IMR-90 (cell line): ENCODE data around the gene DHRS7B. TPM values are rescaled to one million over a fixed set of nuclear protein-coding genes. Genes with fewer than 3 reads are reported as not detected.

Source experiments
- ATAC-seq: fragments of 200-7000 bp; cut with Tn5 transposase; 2 replicates; pipeline ENCODE4 v1.9.1; 2020; ENCODE audit warnings: low read depth, mild to moderate bottlenecking, moderate library complexity
- BruUV-seq: library from RNA; stranded (reverse); fragments of 400-500 nt; replicated peaks from 2 replicates; lab custom pipeline; 2021; lab: Mats Ljungman, UMichigan
- CTCF ChIA-PET: fragments of 300-600 bp; formaldehyde crosslinking; extraction: SDS; loops from one replicate; lab custom pipeline; 2021; ENCODE audit warnings: antibody characterized with exemption; lab: Yijun Ruan, JAX
- POLR2A ChIA-PET: fragments of 300-600 bp; sonication (Branson Sonifier 250); formaldehyde crosslinking; loops from one replicate; lab custom pipeline; 2022; ENCODE audit warnings: antibody characterized with exemption; ENCODE audit not compliant: unreplicated experiment; lab: Charles Lee
- DNase-seq: peaks from one replicate; pipeline ENCODE4 v3.0.0; 2013
- H2AFZ ChIP-seq: replicated peaks from 2 replicates; pipeline ENCODE3; 2013; ENCODE audit warnings: low read length, mild to moderate bottlenecking; ENCODE audit not compliant: poor library complexity
- H2AK5ac ChIP-seq: 2 replicates; pipeline ENCODE4 v1.6.1; 2013; ENCODE audit warnings: low read depth, low read length, inconsistent platforms
- H2AK9ac ChIP-seq: replicated peaks from 2 replicates; pipeline ENCODE3; 2013; ENCODE audit warnings: mild to moderate bottlenecking, low read depth, low read length, moderate library complexity; ENCODE audit not compliant: poor library complexity
- H2BK120ac ChIP-seq: 2 replicates; pipeline ENCODE4 v1.6.1; 2013; ENCODE audit warnings: low read depth, low read length, inconsistent platforms
- H2BK15ac ChIP-seq: 3 replicates; pipeline ENCODE4 v1.6.1; 2013; ENCODE audit warnings: low read depth, low read length, inconsistent platforms
- H2BK20ac ChIP-seq: 2 replicates; pipeline ENCODE4 v1.6.1; 2013; ENCODE audit warnings: low read depth, mild to moderate bottlenecking, inconsistent platforms, low read length, moderate library complexity
- H2BK5ac ChIP-seq: 2 replicates; pipeline ENCODE4 v1.6.1; 2013; ENCODE audit warnings: mild to moderate bottlenecking, low read depth, low read length, inconsistent platforms; ENCODE audit not compliant: poor library complexity, severe bottlenecking
- H3K14ac ChIP-seq: replicated peaks from 2 replicates; pipeline ENCODE4 v1.6.1; 2013; ENCODE audit warnings: low read depth, low read length, inconsistent platforms
- H3K18ac ChIP-seq: 2 replicates; pipeline ENCODE4 v1.6.1; 2013; ENCODE audit warnings: low read depth, low read length, control low read depth
- H3K23ac ChIP-seq: 2 replicates; pipeline ENCODE4 v1.6.1; 2013; ENCODE audit warnings: low read depth, low read length, inconsistent platforms
- H3K27ac ChIP-seq: 2 replicates; pipeline ENCODE4 v1.5.1; 2013; ENCODE audit warnings: mild to moderate bottlenecking, control low read depth, low read length; ENCODE audit not compliant: insufficient read depth
- H3K27me3 ChIP-seq: 2 replicates; pipeline ENCODE4 v1.6.1; 2013; ENCODE audit warnings: low read length; ENCODE audit not compliant: control insufficient read depth, insufficient read depth
- H3K36me3 ChIP-seq: 2 replicates; pipeline ENCODE4 v1.6.1; 2013; ENCODE audit warnings: low read length, mixed read lengths; ENCODE audit not compliant: control insufficient read depth, insufficient read depth
- H3K4ac ChIP-seq: 2 replicates; pipeline ENCODE4 v1.6.1; 2013; ENCODE audit warnings: low read depth, low read length, inconsistent platforms
- H3K4me1 ChIP-seq: 2 replicates; pipeline ENCODE4 v1.6.1; 2013; ENCODE audit warnings: low read length, mixed read lengths; ENCODE audit not compliant: control insufficient read depth, insufficient read depth
- H3K4me2 ChIP-seq: 2 replicates; pipeline ENCODE4 v1.6.1; 2013; ENCODE audit warnings: low read depth, mild to moderate bottlenecking, control low read depth, low read length, moderate library complexity
- H3K4me3 ChIP-seq: 2 replicates; pipeline ENCODE4 v1.5.1; 2013; ENCODE audit warnings: low read depth, mild to moderate bottlenecking, control low read depth, low read length, moderate library complexity; ENCODE audit not compliant: insufficient read depth
- H3K56ac ChIP-seq: 2 replicates; pipeline ENCODE4 v1.6.1; 2013; ENCODE audit warnings: low read length, inconsistent platforms; ENCODE audit not compliant: insufficient read depth; ENCODE audit errors: extremely low read depth
- H3K79me1 ChIP-seq, 2 experiments: 2 replicates each; pipeline ENCODE4 v1.6.1; 2013; ENCODE audit warnings: low read length in 2 of 2, inconsistent platforms in 1 of 2, low read depth in 1 of 2
- H3K9ac ChIP-seq: 2 replicates; pipeline ENCODE4 v1.6.1; 2013; ENCODE audit warnings: low read depth, low read length, control low read depth
- H3K9me1 ChIP-seq: 2 replicates; pipeline ENCODE4 v1.6.1; 2013; ENCODE audit warnings: low read length, inconsistent platforms; ENCODE audit not compliant: insufficient read depth
- H3K9me3 ChIP-seq: 2 replicates; pipeline ENCODE4 v1.6.1; 2013; ENCODE audit warnings: low read length; ENCODE audit not compliant: control insufficient read depth, insufficient read depth
- H4K20me1 ChIP-seq: 2 replicates; pipeline ENCODE4 v1.6.1; 2013; ENCODE audit warnings: low read length, inconsistent platforms; ENCODE audit not compliant: insufficient read depth
- H4K5ac ChIP-seq: 2 replicates; pipeline ENCODE4 v1.6.1; 2013; ENCODE audit warnings: mild to moderate bottlenecking, low read depth, low read length, control low read depth
- H4K8ac ChIP-seq, 2 experiments: 2 replicates each; pipeline ENCODE4 v1.6.1; 2013; ENCODE audit warnings: low read depth in 2 of 2, low read length in 2 of 2, control low read depth in 1 of 2, inconsistent platforms in 1 of 2
- H4K91ac ChIP-seq: 2 replicates; pipeline ENCODE4 v1.6.1; 2013; ENCODE audit warnings: low read depth, low read length, inconsistent platforms; ENCODE audit not compliant: insufficient read depth
- CEBPB ChIP-seq: IDR thresholded peaks from 2 replicates; pipeline ENCODE4 v1.6.1; 2012; ENCODE audit warnings: low read depth, low read length, improper control_type of control experiment
- CHD1 ChIP-seq: IDR thresholded peaks from 2 replicates; pipeline ENCODE4 v1.6.1; 2012; ENCODE audit warnings: low read depth, low read length, improper control_type of control experiment
- FOS ChIP-seq: fragments of 150-350 bp; IDR thresholded peaks from 2 replicates; pipeline ENCODE4 v1.6.1; 2016; ENCODE audit warnings: low read depth, low read length
- MAZ ChIP-seq: IDR thresholded peaks from 2 replicates; pipeline ENCODE4 v1.6.1; 2012; ENCODE audit warnings: low read depth, mild to moderate bottlenecking, low read length, improper control_type of control experiment, moderate library complexity, borderline replicate concordance
- MXI1 ChIP-seq: IDR thresholded peaks from 2 replicates; pipeline ENCODE4 v1.6.1; 2012; ENCODE audit warnings: low read depth, mild to moderate bottlenecking, low read length, moderate library complexity, borderline replicate concordance
- NFE2L2 ChIP-seq: fragments of 150-350 bp; IDR thresholded peaks from 2 replicates; pipeline ENCODE4 v1.6.1; 2016; ENCODE audit warnings: low read depth, mild to moderate bottlenecking, low read length
- POLR2A ChIP-seq: IDR thresholded peaks from 2 replicates; pipeline ENCODE4 v1.6.1; 2012; ENCODE audit warnings: mild to moderate bottlenecking, low read depth, low read length
- RCOR1 ChIP-seq: IDR thresholded peaks from 2 replicates; pipeline ENCODE4 v1.6.1; 2012; ENCODE audit warnings: mild to moderate bottlenecking, low read length, improper control_type of control experiment; ENCODE audit not compliant: insufficient replicate concordance
- RFX5 ChIP-seq: IDR thresholded peaks from 2 replicates; pipeline ENCODE4 v1.8.0; 2012; ENCODE audit warnings: low read depth, mild to moderate bottlenecking, low read length, moderate library complexity
- SMC3 ChIP-seq: fragments of 150-350 bp; IDR thresholded peaks from 2 replicates; pipeline ENCODE4 v1.6.1; 2016; ENCODE audit warnings: low read depth, mild to moderate bottlenecking, antibody characterized with exemption, low read length, moderate library complexity
- WGBS, 2 experiments: methylation state at CpG; one replicate each; pipeline versions ENCODE4 v1.1.5 to v1.1.7; 2013; ENCODE audit warnings: missing lambda C conversion rate in 2 of 2; ENCODE audit not compliant: insufficient read length in 1 of 2; ENCODE audit errors: extremely low coverage in 2 of 2; 5-methylcytosine and 5-hydroxymethylcytosine counted together
- dilution Hi-C: fragments of 300-500 bp; cut with HindIII; formaldehyde crosslinking; loops from one replicate; pipeline ENCODE4 v1.14.3; 2018; ENCODE audit warnings: low sequenced_read_pairs; ENCODE audit not compliant: unreplicated experiment
- in situ Hi-C: fragments of 300-500 bp; cut with MboI; formaldehyde crosslinking; loops from 3 replicates; pipeline ENCODE4 v1.14.3; 2019; ENCODE audit warnings: low sequenced_read_pairs, inconsistent platforms, mixed read lengths
- intact Hi-C: fragments of 100-400 bp; cut with micrococcal nuclease; formaldehyde crosslinking; loops from 2 replicates; pipeline ENCODE4 v1.10.0; 2022
- polyA plus RNA-seq, 3 experiments: library from polyadenylated mRNA; depleted of rRNA; stranded (reverse); fragments of >200 nt; gene quantifications; 2 replicates each; pipeline ENCODE4 v1.2.3, GENCODE V29; 2012; ENCODE audit warnings: low replicate concordance in 1 of 3
- total RNA-seq: library from RNA; depleted of rRNA; stranded (reverse); fragments of >200 nt; gene quantifications from 2 replicates; pipeline ENCODE4 v1.2.3, GENCODE V29; 2012
- TF ChIP-seq, protein P1 (sequence below): fragments of 150-350 bp; IDR thresholded peaks from 2 replicates; pipeline ENCODE4 v1.6.1; 2017; ENCODE audit warnings: mild to moderate bottlenecking, antibody characterized with exemption, low read length, low read depth
- TF ChIP-seq, protein P2 (sequence below): fragments of 150-350 bp; IDR thresholded peaks from 2 replicates; pipeline ENCODE4 v1.6.1; 2016; ENCODE audit warnings: low read depth, mild to moderate bottlenecking, low read length, moderate library complexity, borderline replicate concordance
- TF ChIP-seq, protein P3 (sequence below): conservative IDR thresholded peaks from 2 replicates; pipeline ENCODE4 v1.5.1; 2012; ENCODE audit warnings: mild to moderate bottlenecking, low read depth, low read length, improper control_type of control experiment

The DHRS7B gene
- total and polyA plus RNA-seq, 2 of the 4 experiments (the other 2 are of a cell fraction), result 24.4 to 34.4 TPM

DNA sequence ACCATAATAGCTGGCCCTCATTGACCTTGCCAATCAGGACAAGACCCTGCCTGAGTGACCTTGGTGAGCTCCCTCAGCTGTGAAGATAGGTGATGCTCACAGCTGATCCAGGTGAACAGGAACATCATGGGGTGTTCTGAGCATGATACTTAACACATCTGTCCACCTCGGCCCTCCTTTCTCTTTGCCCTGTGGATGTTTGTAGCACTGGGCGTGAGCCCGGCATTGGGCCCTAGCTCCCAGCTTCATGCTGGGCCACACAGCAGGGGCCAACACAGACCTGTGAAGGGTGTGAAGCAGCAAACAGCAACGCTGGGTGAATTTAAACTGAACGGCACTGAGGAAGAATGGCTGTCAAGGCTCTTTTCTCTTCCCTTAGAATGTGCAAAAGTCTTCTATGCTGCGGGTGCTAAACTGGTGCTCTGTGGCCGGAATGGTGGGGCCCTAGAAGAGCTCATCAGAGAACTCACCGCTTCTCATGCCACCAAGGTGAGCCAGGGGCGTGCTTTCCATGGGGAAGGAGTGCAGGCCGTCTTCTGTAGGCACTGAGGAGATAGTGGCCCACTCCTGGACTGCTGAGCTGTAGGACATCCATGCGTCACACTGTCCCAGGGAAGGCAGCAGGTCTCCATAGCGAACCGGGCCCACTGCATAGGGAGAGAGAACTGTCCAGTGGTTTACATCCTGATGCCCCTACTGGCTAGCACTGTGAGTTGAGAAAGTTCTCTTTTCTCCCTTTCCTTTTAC, 51.3 kb downstream of the DHRS7B start:
- Histone ChIP-seq H3K27me3 (no peaks in the 10 kb centered on the region), H2AK9ac (peak overlapping the region; percentile 70), H3K23ac (no peak overlapping the region), H3K4me2 (no peak overlapping the region), H4K20me1 (no peaks in the 10 kb centered on the region), H3K9me3 (no peaks in the 10 kb centered on the region), H4K91ac (no peak overlapping the region), H2AFZ (no peak overlapping the region), H2BK5ac (no peak overlapping the region), H3K14ac (no peak overlapping the region), H3K18ac (no peak overlapping the region), H4K8ac (no peak overlapping the region), H3K79me1 (peaks cover 0 to under 1% of the 10 kb centered on the region in 2 experiments; a peak in 1 of 4 replicates), H3K9me1 (peaks cover 14% of the 10 kb centered on the region; the same call in 1 of the 2 replicates), H2BK15ac (no peak overlapping the region), H3K4me3 (no peak overlapping the region), H3K9ac (no peak overlapping the region), H2BK20ac (no peak overlapping the region), H3K36me3 (peaks cover under 1% of the 10 kb centered on the region; the same call in 1 of the 2 replicates), H4K5ac (no peak overlapping the region), H2BK120ac (no peak overlapping the region), H3K56ac (no peak overlapping the region), H3K4me1 (peaks cover 2% of the 10 kb centered on the region), H2AK5ac (no peak overlapping the region), H3K27ac (no peak overlapping the region), H3K4ac (no peak overlapping the region)
- dilution Hi-C loops, result no loop called here
- ChIA-PET CTCF (interaction anchor here (1.4 kb wide), 1 partner anchor 13 kb away, joined by 3 read pairs; no protein-coding TSS in a partner anchor), POLR2A (no interaction called here)
- no TSS peak for BruUV-seq
- TF ChIP-seq MXI1, result no peak
- TF ChIP-seq FOS, result no peak
- TF ChIP-seq SMC3, result no peak
- TF ChIP-seq RCOR1, result no peak
- no peak for TF ChIP-seq RFX5
- TF ChIP-seq, protein P1, sequence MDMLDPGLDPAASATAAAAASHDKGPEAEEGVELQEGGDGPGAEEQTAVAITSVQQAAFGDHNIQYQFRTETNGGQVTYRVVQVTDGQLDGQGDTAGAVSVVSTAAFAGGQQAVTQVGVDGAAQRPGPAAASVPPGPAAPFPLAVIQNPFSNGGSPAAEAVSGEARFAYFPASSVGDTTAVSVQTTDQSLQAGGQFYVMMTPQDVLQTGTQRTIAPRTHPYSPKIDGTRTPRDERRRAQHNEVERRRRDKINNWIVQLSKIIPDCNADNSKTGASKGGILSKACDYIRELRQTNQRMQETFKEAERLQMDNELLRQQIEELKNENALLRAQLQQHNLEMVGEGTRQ, result no peak
- TF ChIP-seq, protein P2, sequence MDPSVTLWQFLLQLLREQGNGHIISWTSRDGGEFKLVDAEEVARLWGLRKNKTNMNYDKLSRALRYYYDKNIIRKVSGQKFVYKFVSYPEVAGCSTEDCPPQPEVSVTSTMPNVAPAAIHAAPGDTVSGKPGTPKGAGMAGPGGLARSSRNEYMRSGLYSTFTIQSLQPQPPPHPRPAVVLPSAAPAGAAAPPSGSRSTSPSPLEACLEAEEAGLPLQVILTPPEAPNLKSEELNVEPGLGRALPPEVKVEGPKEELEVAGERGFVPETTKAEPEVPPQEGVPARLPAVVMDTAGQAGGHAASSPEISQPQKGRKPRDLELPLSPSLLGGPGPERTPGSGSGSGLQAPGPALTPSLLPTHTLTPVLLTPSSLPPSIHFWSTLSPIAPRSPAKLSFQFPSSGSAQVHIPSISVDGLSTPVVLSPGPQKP, result no peak
- no peak for TF ChIP-seq POLR2A
- TF ChIP-seq, protein P3, sequence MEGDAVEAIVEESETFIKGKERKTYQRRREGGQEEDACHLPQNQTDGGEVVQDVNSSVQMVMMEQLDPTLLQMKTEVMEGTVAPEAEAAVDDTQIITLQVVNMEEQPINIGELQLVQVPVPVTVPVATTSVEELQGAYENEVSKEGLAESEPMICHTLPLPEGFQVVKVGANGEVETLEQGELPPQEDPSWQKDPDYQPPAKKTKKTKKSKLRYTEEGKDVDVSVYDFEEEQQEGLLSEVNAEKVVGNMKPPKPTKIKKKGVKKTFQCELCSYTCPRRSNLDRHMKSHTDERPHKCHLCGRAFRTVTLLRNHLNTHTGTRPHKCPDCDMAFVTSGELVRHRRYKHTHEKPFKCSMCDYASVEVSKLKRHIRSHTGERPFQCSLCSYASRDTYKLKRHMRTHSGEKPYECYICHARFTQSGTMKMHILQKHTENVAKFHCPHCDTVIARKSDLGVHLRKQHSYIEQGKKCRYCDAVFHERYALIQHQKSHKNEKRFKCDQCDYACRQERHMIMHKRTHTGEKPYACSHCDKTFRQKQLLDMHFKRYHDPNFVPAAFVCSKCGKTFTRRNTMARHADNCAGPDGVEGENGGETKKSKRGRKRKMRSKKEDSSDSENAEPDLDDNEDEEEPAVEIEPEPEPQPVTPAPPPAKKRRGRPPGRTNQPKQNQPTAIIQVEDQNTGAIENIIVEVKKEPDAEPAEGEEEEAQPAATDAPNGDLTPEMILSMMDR, result no peak
- TF ChIP-seq MAZ, result no peak
- TF ChIP-seq CHD1, result no peak
- TF ChIP-seq CEBPB, result no peak
- no peak for TF ChIP-seq NFE2L2
- WGBS, 2 experiments, result 94% methylated on average over 6 of the region's 13 CpGs; no CpG with 5 or more reads in 1 of the 2 experiments
- ATAC-seq, result no peak
- no peak for DNase-seq
- in situ Hi-C loops, result no loop called here
- intact Hi-C loops, result no loop called here
